ENCODE measurements around the gene RGS3.

The RGS3 gene

GRCh38 chr9:113579283-113580040, 115.9 kb downstream of the RGS3 start:
- CTCF ChIA-PET = interaction anchor here (0.6 to 3.1 kb wide), 12 partner anchors 8 to 305 kb away, joined by 3 to 25 read pairs (median 4); partner anchors contain the start of genes CDC26 and PRPF4
- H3K9me3 ChIP-seq (ENCODE audit: control insufficient read depth, insufficient read depth, low read depth, low read length) = no peaks in the 10 kb centered on the region
- no peaks in the 10 kb centered on the region for H3K36me3 ChIP-seq (ENCODE audit: control insufficient read depth in 2 of 2, insufficient read depth in 1 of 2, low read length in 2 of 2)
- peak; percentile 80 for TF ChIP-seq ZNF398 (tag by site-specific recombination; IDR thresholded peaks at IDR 0.05)
- no peak for TF ChIP-seq BCL11B (tag by site-specific recombination; IDR thresholded peaks at IDR 0.05; ENCODE audit: low read depth)
- TF ChIP-seq EGR2 (tag by site-specific recombination; IDR thresholded peaks at IDR 0.05; ENCODE audit: low read depth) = peak; percentile 94
- peak; percentile 94 for TF ChIP-seq ZFHX2 (tag by site-specific recombination; conservative IDR thresholded peaks at IDR 0.05)
- TF ChIP-seq ZNF600 (tag by site-specific recombination; IDR thresholded peaks at IDR 0.05) = peak; percentile 40; the same call in 1 of the 2 replicates
- H3K4me1 ChIP-seq (ENCODE audit: control insufficient read depth, insufficient read depth, low read length) = no peaks in the 10 kb centered on the region
- POLR2A ChIA-PET = interaction anchor here (1.4 kb wide), 1 partner anchor 305 kb away, joined by 3 read pairs; no protein-coding TSS in a partner anchor
- no peak overlapping the region for H3K27ac ChIP-seq (ENCODE audit: extremely low read depth, low read depth, low read length)
- H3K4me3 ChIP-seq (ENCODE audit: low read depth, low read length) = no peak overlapping the region

GRCh38 chr9:113580041-113580953, 116.8 kb downstream of the RGS3 start:
- H3K36me3 ChIP-seq (ENCODE audit: control insufficient read depth in 2 of 2, insufficient read depth in 1 of 2, low read length in 2 of 2) = no peaks in the 10 kb centered on the region
- no peak overlapping the region for H3K27ac ChIP-seq (ENCODE audit: extremely low read depth, low read depth, low read length)
- no peaks in the 10 kb centered on the region for H3K9me3 ChIP-seq (ENCODE audit: control insufficient read depth, insufficient read depth, low read depth, low read length)
- TF ChIP-seq ZXDB (tag by site-specific recombination; IDR thresholded peaks at IDR 0.05) (no peak), ZNF48 (tag by site-specific recombination; IDR thresholded peaks at IDR 0.05) (no peak), ZNF747 (tag by site-specific recombination; IDR thresholded peaks at IDR 0.05) (no peak), ZNF501 (tag by site-specific recombination; IDR thresholded peaks at IDR 0.05) (no peak), REPIN1 (tag by site-specific recombination; IDR thresholded peaks at IDR 0.05; ENCODE audit: low read depth) (no peak), ZNF221 (tag by site-specific recombination; IDR thresholded peaks at IDR 0.05; ENCODE audit: borderline replicate concordance) (no peak), KLF8 (tag by site-specific recombination; IDR thresholded peaks at IDR 0.05) (no peak), ZNF18 (tag by site-specific recombination; IDR thresholded peaks at IDR 0.05) (no peak), ZIC2 (tag by site-specific recombination; IDR thresholded peaks at IDR 0.05) (no peak), ZNF274 (IDR thresholded peaks at IDR 0.05; ENCODE audit: low read length) (no peak), ZNF274 (tag by site-specific recombination; IDR thresholded peaks at IDR 0.05; ENCODE audit: borderline replicate concordance) (no peak)
- ChIA-PET CTCF (interaction anchor here (0.6 to 3.1 kb wide), 8 partner anchors 7 to 180 kb away, joined by 3 to 25 read pairs (median 4); no protein-coding TSS in a partner anchor), POLR2A (interaction anchor here (1.4 kb wide), 1 partner anchor 306 kb away, joined by 3 read pairs; no protein-coding TSS in a partner anchor)
- H3K4me3 ChIP-seq (ENCODE audit: low read depth, low read length) = no peak overlapping the region
- no peaks in the 10 kb centered on the region for H3K4me1 ChIP-seq (ENCODE audit: control insufficient read depth, insufficient read depth, low read length)

GRCh38 chr9:113580954-113581311, 117.4 kb downstream of the RGS3 start:
- Histone ChIP-seq H3K4me3 (ENCODE audit: low read depth, low read length) (no peak overlapping the region), H3K27ac (ENCODE audit: extremely low read depth, low read depth, low read length) (no peak overlapping the region), H3K9me3 (ENCODE audit: control insufficient read depth, insufficient read depth, low read depth, low read length) (no peaks in the 10 kb centered on the region), H3K36me3 (ENCODE audit: control insufficient read depth in 2 of 2, insufficient read depth in 1 of 2, low read length in 2 of 2) (no peaks in the 10 kb centered on the region), H3K4me1 (ENCODE audit: control insufficient read depth, insufficient read depth, low read length) (no peaks in the 10 kb centered on the region)
- ChIA-PET CTCF (interaction anchor here (1.3 to 2.8 kb wide), 2 partner anchors 15 to 135 kb away, joined by 3 to 23 read pairs; no protein-coding TSS in a partner anchor), POLR2A (no interaction called here)
- no peak for TF ChIP-seq ZNF146 (tag by site-specific recombination; IDR thresholded peaks at IDR 0.05)
- TF ChIP-seq ZNF132 (tag by site-specific recombination; IDR thresholded peaks at IDR 0.05; ENCODE audit: borderline replicate concordance) = no peak
- TF ChIP-seq ZNF133 (tag by site-specific recombination; IDR thresholded peaks at IDR 0.05) = no peak
- no peak for TF ChIP-seq ZBTB20 (tag by site-specific recombination; IDR thresholded peaks at IDR 0.05)
- TF ChIP-seq BCL11A (tag by site-specific recombination; IDR thresholded peaks at IDR 0.05; ENCODE audit: low read depth) = no peak
- no peak for TF ChIP-seq SCRT2 (tag by site-specific recombination; IDR thresholded peaks at IDR 0.05)
- no peak for TF ChIP-seq ZXDB (tag by site-specific recombination; IDR thresholded peaks at IDR 0.05)
- TF ChIP-seq ZNF280C (tag by site-specific recombination; IDR thresholded peaks at IDR 0.05) = no peak

All from HEK293 (cell line).